Vagina (tissue), 2 donors: Measurements from ENCODE around the gene UBE2R2. TPM values are rescaled to one million over a fixed set of nuclear protein-coding genes. Genes with fewer than 3 reads are reported as not detected.
"Not testable (repeated sequence)": the region's sequence is repeated elsewhere in the genome, so short reads cannot be mapped to it uniquely, and the experiment has no call there.

Experiments used
- DNase-seq, 2 donors: peaks; one replicate each; pipeline ENCODE4 v3.0.0-alpha.2; 2017; ENCODE audit errors: extremely low spot score in 2 of 2
- H3K27ac ChIP-seq: fragments of 200-600 bp; sonication (generic); one replicate; pipeline ENCODE4 v1.5.1; 2019
- H3K27me3 ChIP-seq: fragments of 200-600 bp; sonication (generic); one replicate; pipeline ENCODE4 v1.5.1; 2019
- H3K36me3 ChIP-seq, 2 donors: fragments of 200-600 bp; sonication (generic); one replicate each; pipeline ENCODE4 v1.5.1; 2017 to 2019
- H3K4me1 ChIP-seq: fragments of 200-600 bp; sonication (generic); one replicate; pipeline ENCODE4 v1.5.1; 2019
- H3K4me3 ChIP-seq, 2 donors: fragments of 200-600 bp; sonication (generic); 1 replicate in 1 of 2; 2 replicates in 1 of 2; pipeline ENCODE4 v1.5.1; 2016 to 2019
- H3K9me3 ChIP-seq: fragments of 200-600 bp; sonication (generic); one replicate; pipeline ENCODE4 v1.5.1; 2019
- CTCF ChIP-seq, 3 experiments: fragments of 450-650 bp in 2 of 3; fragments of 200-600 bp in 1 of 3; sonication (generic) in 1 of 3; IDR thresholded peaks; one replicate each; pipeline ENCODE4 v1.5.1; 2017 to 2019; ENCODE audit warnings: antibody characterized with exemption in 3 of 3, mild to moderate bottlenecking in 2 of 3, moderate library complexity in 2 of 3
- POLR2A ChIP-seq, 2 donors: fragments of 450-650 bp; IDR thresholded peaks; one replicate each; pipeline ENCODE4 v1.6.1; 2017; ENCODE audit warnings: antibody characterized with exemption in 2 of 2, mild to moderate bottlenecking in 2 of 2, moderate library complexity in 2 of 2
- POLR2AphosphoS5 ChIP-seq, 2 donors: sonication (generic); formaldehyde crosslinking; IDR thresholded peaks; one replicate each; pipeline ENCODE4 v1.9.0; 2017; ENCODE audit warnings: antibody characterized with exemption in 2 of 2, mild to moderate bottlenecking in 2 of 2, low read depth in 1 of 2; ENCODE audit not compliant: insufficient read depth in 1 of 2
- intact Hi-C: fragments of 100-400 bp; cut with DNase I; formaldehyde crosslinking; loops from one replicate; pipeline ENCODE4 v1.15.1; 2023
- total RNA-seq: library from RNA; depleted of rRNA; stranded (reverse); fragments of >200 nt; gene quantifications from one replicate; pipeline ENCODE4 v1.2.3, GENCODE V29; 2016

The UBE2R2 gene
- total RNA-seq, 1 donor from 2014 or later, result 20.4 TPM

- DNase-seq, result no peak
- Histone ChIP-seq H3K27ac (no peak overlapping the region), H3K36me3 (no peaks in the 10 kb centered on the region), H3K4me1 (no peaks in the 10 kb centered on the region), H3K4me3 (no peak overlapping the region), H3K9me3 (no peaks in the 10 kb centered on the region), H3K27me3 (no peaks in the 10 kb centered on the region)
- intact Hi-C loops, result no loop called here
- TF ChIP-seq POLR2A (IDR thresholded peaks at IDR 0.05) (no peak), CTCF (IDR thresholded peaks at IDR 0.05) (no peak), POLR2AphosphoS5 (IDR thresholded peaks at IDR 0.05; ENCODE audit: insufficient read depth in 1 of 2, low read depth in 1 of 2) (no peak)
Measured at GRCh38 chr9:33795819-33796218, 21.1 kb upstream of the UBE2R2 start.

GRCh38 chr9:33796679-33797078 lies 20.3 kb upstream of the UBE2R2 start:
- DNase-seq, H3K9me3 ChIP-seq, H3K4me3 ChIP-seq, H3K27ac ChIP-seq, H3K4me1 ChIP-seq, H3K27me3 ChIP-seq, intact Hi-C loops, H3K36me3 ChIP-seq: not testable (repeated sequence)

- H3K36me3 ChIP-seq, result no peaks in the 10 kb centered on the region
- no peaks in the 10 kb centered on the region for H3K27me3 ChIP-seq
- no peaks in the 10 kb centered on the region for H3K9me3 ChIP-seq
- no peak overlapping the region for H3K4me3 ChIP-seq
- TF ChIP-seq POLR2AphosphoS5 (IDR thresholded peaks at IDR 0.05; ENCODE audit: insufficient read depth in 1 of 2, low read depth in 1 of 2) (no peak), CTCF (IDR thresholded peaks at IDR 0.05) (no peak), POLR2A (IDR thresholded peaks at IDR 0.05) (no peak)
- no peaks in the 10 kb centered on the region for H3K4me1 ChIP-seq
- no peak for DNase-seq
- no peak overlapping the region for H3K27ac ChIP-seq
- intact Hi-C loops, result no loop called here
Measured at GRCh38 chr9:33797837-33798236, 19.1 kb upstream of the UBE2R2 start.

GRCh38 chr9:33798545-33798944 lies 18.4 kb upstream of the UBE2R2 start:
- no peak for DNase-seq
- intact Hi-C loops, result no loop called here
- TF ChIP-seq CTCF (IDR thresholded peaks at IDR 0.05) (no peak), POLR2AphosphoS5 (IDR thresholded peaks at IDR 0.05; ENCODE audit: insufficient read depth in 1 of 2, low read depth in 1 of 2) (no peak), POLR2A (IDR thresholded peaks at IDR 0.05) (no peak)
- H3K4me3 ChIP-seq, result no peak overlapping the region
- no peaks in the 10 kb centered on the region for H3K36me3 ChIP-seq
- no peak overlapping the region for H3K27ac ChIP-seq
- no peaks in the 10 kb centered on the region for H3K4me1 ChIP-seq
- H3K27me3 ChIP-seq, result no peaks in the 10 kb centered on the region
- H3K9me3 ChIP-seq, result no peaks in the 10 kb centered on the region

GRCh38 chr9:33799928-33800704 lies 16.8 kb upstream of the UBE2R2 start:
- Histone ChIP-seq H3K27me3 (no peaks in the 10 kb centered on the region), H3K4me3 (no peak overlapping the region), H3K27ac (no peak overlapping the region), H3K9me3 (no peaks in the 10 kb centered on the region), H3K4me1 (no peaks in the 10 kb centered on the region), H3K36me3 (no peaks in the 10 kb centered on the region)
- TF ChIP-seq POLR2A (IDR thresholded peaks at IDR 0.05), result no peak
- TF ChIP-seq CTCF (IDR thresholded peaks at IDR 0.05), result no peak
- no peak for TF ChIP-seq POLR2AphosphoS5 (IDR thresholded peaks at IDR 0.05; ENCODE audit: insufficient read depth in 1 of 2, low read depth in 1 of 2)
- intact Hi-C loops, result no loop called here
- DNase-seq, result no peak
